Measurements from ENCODE around the gene ZNF302. TPM values are rescaled to one million over a fixed set of nuclear protein-coding genes. Genes with fewer than 3 reads are reported as not detected.
A peak's percentile ranks its signal among the peaks of the same experiment; 100 is the strongest.

Gene ZNF302
- total and polyA plus RNA-seq, 11 donors = 24.3 to 37.2 (median 32.9) TPM

DNA sequence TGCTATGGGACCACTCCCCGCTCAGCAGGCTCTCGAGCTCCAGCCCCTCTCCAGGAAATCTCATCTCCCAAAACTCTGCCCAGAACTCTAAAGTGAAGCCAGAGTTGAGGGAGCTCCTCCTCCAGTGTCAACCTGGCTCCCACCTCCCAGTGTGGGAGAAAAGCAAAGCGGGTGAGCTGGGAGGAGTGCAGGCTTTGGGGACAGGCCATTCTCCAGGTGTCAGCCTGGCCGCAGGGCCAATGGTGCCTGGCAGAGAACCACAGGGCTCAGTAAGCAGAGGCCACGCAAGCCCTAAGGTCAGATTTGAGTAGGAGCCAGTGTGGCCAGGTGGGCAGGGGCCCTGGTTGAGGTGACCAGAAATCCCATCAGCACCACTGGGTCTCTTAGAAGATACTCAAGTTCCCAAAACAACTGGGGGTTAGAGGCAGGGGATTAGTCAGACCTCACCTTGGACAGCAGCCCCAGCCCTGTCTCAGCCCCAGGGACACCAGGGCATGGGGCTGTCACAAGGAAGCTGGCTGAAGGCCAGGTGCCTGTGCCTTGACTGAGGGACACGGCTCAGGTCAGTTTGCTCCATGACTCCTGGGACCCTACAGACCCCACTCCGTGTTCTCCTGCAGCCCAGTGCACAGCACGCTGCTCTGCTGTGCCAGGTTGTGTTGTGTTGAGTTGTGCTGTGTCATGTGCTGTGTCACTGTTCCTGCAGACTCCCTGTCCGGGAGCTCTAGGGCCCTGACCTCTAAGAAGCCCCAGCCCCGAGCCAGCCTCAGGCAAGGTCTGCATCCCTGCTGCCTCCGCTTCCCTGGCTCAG, 53.7 kb downstream of the ZNF302 start:
- H3K27ac ChIP-seq = no peak overlapping the region
- peak in 4 of 5 donors; percentile 13 to 61 (median 46) for DNase-seq

DNA sequence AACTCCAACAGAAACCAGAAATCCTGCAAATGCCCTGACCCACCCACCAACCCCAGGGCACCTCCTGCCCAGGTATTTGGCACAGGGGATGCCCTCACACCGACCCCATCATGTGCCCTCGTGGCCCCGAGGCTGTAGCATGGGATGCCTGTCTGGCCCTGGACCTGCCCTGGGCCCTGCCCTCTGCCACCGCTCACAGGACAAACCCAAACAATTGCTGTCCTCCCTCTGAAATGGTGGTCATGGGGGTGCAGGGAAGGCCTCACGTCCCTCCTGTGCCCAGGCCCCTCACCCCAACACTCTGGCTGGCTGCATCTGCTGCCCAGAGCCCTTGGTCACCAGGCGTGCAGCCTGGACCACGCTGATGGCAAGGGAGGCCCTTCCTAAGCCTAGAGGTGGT, 54.5 kb downstream of the ZNF302 start:
- Histone ChIP-seq H3K4me3 (no peak overlapping the region), H3K9me3 (peaks cover 0 to 15% (median 0%) of the 10 kb centered on the region in 12 donors), H3K27ac (peak overlapping the region in 1 of 12 donors; percentile 97), H3K36me3 (peaks cover 0 to 17% (median 13%) of the 10 kb centered on the region in 9 donors), H3K4me1 (peaks cover 4 to 30% (median 25%) of the 10 kb centered on the region in 12 donors), H3K27me3 (no peaks in the 10 kb centered on the region)
- TF ChIP-seq CTCF (IDR thresholded peaks at IDR 0.05) (no peak), POLR2A (IDR thresholded peaks at IDR 0.05) (no peak)
- intact Hi-C loops (cut with DNase I) = loop anchor here in 8 of 10 donors (5.0 to 10.0 kb wide), 3 partner anchors 40 to 193 kb away; partner anchors contain the start of genes SCGB2B2 (in 6 of the 8), ZNF302 (in 6 of the 8), ZNF30 (in 3 of the 8) and ZNF599 (in 1 of the 8)
- ATAC-seq (no peak), DNase-seq (no peak)
- WGBS, 4 donors = 77 to 99% (median 89%) methylated on average over 5 to 7 of the region's 7 CpGs

More for the DNA sequence above, 53.7 kb downstream of the ZNF302 start:
- 82 to 86% (median 83%) methylated on average over 8 to 11 of the region's 11 CpGs for WGBS, 4 donors
- H3K4me3 ChIP-seq = no peak overlapping the region
- ATAC-seq = no peak
- intact Hi-C loops (cut with DNase I) = loop anchor here in 8 of 10 donors (5.0 to 10.0 kb wide), 3 partner anchors 41 to 194 kb away; partner anchors contain the start of genes SCGB2B2 (in 6 of the 8), ZNF302 (in 6 of the 8), ZNF30 (in 3 of the 8) and ZNF599 (in 1 of the 8)
- peaks cover 0 to 9% (median 0%) of the 10 kb centered on the region in 12 donors for H3K9me3 ChIP-seq
- no peaks in the 10 kb centered on the region for H3K27me3 ChIP-seq
- TF ChIP-seq POLR2A (IDR thresholded peaks at IDR 0.05) (no peak), CTCF (IDR thresholded peaks at IDR 0.05) (no peak)
- peaks cover 4 to 27% (median 24%) of the 10 kb centered on the region in 12 donors for H3K4me1 ChIP-seq
- peaks cover 0 to 10% (median 8%) of the 10 kb centered on the region in 9 donors for H3K36me3 ChIP-seq

GRCh38 chr19:34732612-34733211, 55.2 kb downstream of the ZNF302 start:
- 36 to 59% (median 50%) methylated on average over 5 to 15 of the region's 15 CpGs for WGBS, 4 donors
- H3K27me3 ChIP-seq = no peaks in the 10 kb centered on the region
- H3K9me3 ChIP-seq = peaks cover 0 to 23% (median 1%) of the 10 kb centered on the region in 12 donors
- peak in 1 of 5 donors; percentile 30 for DNase-seq
- H3K4me1 ChIP-seq = peaks cover 4 to 31% (median 25%) of the 10 kb centered on the region in 12 donors
- peaks cover 0 to 24% (median 17%) of the 10 kb centered on the region in 9 donors for H3K36me3 ChIP-seq
- intact Hi-C loops (cut with DNase I) = loop anchor here in 8 of 10 donors (1.0 to 10.0 kb wide), 4 partner anchors 40 to 194 kb away; partner anchors contain the start of genes SCGB2B2 (in 6 of the 8), ZNF302 (in 6 of the 8), ZNF30 (in 4 of the 8) and ZNF599 (in 1 of the 8)
- ATAC-seq = no peak
- peak overlapping the region; percentile 66 to 96 (median 84) for H3K4me3 ChIP-seq
- TF ChIP-seq CTCF (IDR thresholded peaks at IDR 0.05) = no peak
- TF ChIP-seq POLR2A (IDR thresholded peaks at IDR 0.05) = no peak
- peak overlapping the region; percentile 94 to 99 (median 98) for H3K27ac ChIP-seq
